DMS114 treated with DMSO at 0.1 percent for 48 hours (cell line): ENCODE measurements around the gene SNAP47.
"Not testable (repeated sequence)": the region's sequence is repeated elsewhere in the genome, so short reads cannot be mapped to it uniquely, and the experiment has no call there.

Experiments
- DNase-seq: peaks from one replicate; lab custom pipeline; 2025; ENCODE audit not compliant: unreplicated experiment; lab: John Stamatoyannopoulos, UW

Gene SNAP47

DNA sequence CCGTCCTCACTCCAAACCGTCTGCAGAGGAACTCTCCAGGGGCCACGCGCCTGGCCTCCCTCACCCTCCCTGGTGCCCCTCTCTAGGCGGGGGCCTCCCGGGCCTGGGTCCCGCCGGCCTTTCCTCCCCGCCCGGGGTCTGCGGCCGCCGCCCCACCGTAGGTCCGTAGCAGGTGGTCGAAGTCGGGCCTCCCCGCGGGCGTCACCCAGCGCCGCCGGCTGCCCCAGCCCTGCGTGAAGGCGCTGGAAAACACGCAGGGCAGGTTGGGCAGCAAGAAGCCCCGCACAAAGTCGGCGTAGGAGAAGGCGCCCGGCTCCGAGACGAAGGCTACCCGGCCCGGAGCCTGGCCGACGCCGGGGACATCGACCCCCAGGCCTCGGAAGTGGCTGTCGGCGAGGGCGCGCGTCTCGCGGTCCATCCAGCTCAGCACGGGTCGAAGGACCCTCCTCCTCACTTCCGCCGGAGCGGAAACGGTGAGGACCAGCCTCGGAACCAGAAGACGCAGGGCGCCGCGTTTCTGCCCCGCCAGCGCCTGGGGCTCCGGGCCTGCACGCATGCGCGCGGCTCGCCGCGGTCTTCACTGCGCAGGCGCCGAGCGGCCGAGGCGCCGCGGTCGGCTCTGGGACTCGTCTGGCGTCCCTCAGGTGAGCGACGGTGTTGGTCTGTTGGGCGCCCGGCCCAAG is at the start of gene SNAP47, which contains the start of gene JMJD4:
SNAP47 (plus strand) TSS at position 580 of the 683 bp plus-strand sequence. CDS start 12,302 bp downstream, outside the sequence.
JMJD4 (minus strand) TSS at position 447 of the 683 bp plus-strand sequence; CDS start at position 418, 29 bp downstream.
- peak; percentile 73 for DNase-seq

- DNase-seq: no peak
Measured at GRCh38 chr1:227685807-227686206, 49.4 kb upstream of the SNAP47 start.

GRCh38 chr1:227697321-227697864 is 37.8 kb upstream of the SNAP47 start:
- DNase-seq: no peak

- not testable (repeated sequence) for DNase-seq
Measured at GRCh38 chr1:227701631-227702030, 33.6 kb upstream of the SNAP47 start.

DNA sequence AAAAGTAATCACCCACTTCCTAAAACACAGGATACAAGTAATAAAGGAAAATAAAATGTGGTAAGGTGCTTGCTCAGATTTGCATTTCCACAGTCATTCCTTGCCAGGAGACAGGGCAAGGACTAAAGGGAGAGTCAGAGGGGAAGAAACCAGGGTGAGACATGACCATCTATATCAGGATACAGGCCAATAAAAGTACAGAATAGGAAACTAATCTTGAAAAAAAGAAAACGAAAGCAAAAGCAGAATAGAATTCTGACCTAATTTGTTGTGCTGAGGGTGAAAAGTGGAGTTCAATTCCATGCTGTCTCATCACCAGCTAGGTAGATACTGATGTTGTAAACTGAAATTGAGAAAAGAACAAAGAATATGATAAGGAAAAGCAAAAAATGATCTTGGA is 27.4 kb upstream of the SNAP47 start:
- no peak for DNase-seq

- no peak for DNase-seq
Measured at GRCh38 chr1:227709451-227709850, 25.8 kb upstream of the SNAP47 start.

GRCh38 chr1:227710474-227710873 is 24.8 kb upstream of the SNAP47 start:
- DNase-seq: not testable (repeated sequence)

GRCh38 chr1:227712648-227713047 is 22.6 kb upstream of the SNAP47 start:
- DNase-seq: no peak

DNA sequence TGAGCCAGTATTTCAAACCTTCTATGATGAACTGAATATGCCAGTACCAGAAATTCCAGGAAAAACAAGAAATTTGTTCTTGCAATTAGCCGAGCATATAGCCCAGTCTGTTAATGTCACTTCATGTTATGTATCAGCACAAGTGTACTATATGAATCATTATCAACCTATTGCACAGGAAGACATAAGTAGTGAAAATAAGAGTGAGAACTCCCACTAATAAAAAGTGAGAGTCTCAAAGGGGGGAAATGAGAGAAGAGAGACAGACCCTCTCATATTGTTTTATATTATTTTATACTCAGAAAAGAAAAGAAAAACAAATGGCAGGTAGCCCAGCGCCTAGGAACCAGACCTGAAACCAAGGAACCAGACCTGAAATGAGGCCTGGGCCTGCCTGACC is 16.3 kb upstream of the SNAP47 start:
- no peak for DNase-seq

DNA sequence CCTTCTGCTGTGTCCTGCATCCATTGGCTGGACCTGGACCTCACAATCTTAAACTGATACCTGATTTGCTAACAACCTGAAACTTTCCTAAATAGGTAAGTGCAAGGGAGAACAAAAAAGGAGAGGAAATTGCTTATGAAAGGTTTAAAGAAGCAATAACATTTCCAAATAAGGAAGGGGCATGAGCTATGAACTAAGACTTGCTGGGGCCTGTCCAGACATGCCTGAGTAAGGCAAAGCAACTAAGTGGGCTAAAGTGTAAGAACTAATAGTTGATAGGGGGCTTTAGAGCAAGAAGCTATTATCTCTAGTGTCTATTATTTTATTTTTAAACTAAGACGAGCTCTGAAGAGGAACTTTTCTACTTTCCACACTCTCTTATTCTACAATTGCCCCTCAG is 11.8 kb upstream of the SNAP47 start:
- DNase-seq: no peak

- no peak for DNase-seq
Measured at GRCh38 chr1:227725046-227725445, 10.2 kb upstream of the SNAP47 start.

GRCh38 chr1:227726318-227726717 is 8.9 kb upstream of the SNAP47 start:
- no peak for DNase-seq

- DNase-seq: no peak
Measured at GRCh38 chr1:227726924-227727599, 8.2 kb upstream of the SNAP47 start.

DNA sequence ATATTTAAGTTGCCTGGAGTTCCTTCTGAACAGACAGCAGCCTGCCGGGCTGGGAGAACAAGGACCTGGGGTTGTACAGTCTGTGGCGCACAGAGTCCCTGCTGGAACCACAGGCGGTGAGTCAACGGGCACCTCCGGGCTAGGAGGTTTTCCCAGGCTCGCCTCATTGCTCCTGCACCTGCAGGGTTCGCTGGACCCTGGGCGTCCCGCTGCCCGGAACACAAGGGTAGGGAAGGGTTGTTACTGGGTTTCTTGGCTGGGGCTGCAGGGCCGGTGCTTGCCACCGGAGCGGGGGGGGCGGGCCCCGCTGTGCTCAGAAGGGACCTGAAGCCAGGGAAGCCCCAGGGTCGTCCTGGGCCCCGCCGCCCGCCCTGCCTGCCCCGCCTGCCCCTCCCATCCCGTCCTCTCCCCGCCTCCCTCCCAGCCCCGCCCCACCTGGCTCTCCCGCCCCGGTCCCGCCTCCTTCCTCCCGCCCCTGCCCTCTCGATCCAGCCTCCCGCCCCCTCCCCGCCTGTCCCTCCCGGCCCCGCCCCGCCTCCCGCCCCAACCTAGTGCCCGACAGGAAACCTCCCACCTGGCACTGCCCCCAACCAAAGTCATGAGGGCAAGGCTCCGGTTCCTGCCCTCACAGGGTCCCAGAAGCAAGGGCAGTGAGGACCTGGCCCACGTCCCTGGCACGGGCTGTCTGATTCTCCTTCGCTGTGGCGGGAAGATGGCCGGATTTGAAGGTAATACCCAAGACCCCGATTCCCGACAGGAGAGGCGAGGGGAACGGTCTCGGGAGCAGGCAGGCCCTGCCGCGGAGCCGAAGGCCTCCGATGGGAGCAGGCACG is 7.0 kb upstream of the SNAP47 start:
- DNase-seq: peak; percentile 30

- no peak for DNase-seq
Measured at GRCh38 chr1:227728892-227729143, 6.4 kb upstream of the SNAP47 start.

GRCh38 chr1:227729144-227729880 is 5.9 kb upstream of the SNAP47 start:
- DNase-seq: no peak

GRCh38 chr1:227729881-227730629 is 5.2 kb upstream of the SNAP47 start:
- DNase-seq: peak; percentile 37

- no peak for DNase-seq
Measured at GRCh38 chr1:227730630-227731151, 4.5 kb upstream of the SNAP47 start.

DNA sequence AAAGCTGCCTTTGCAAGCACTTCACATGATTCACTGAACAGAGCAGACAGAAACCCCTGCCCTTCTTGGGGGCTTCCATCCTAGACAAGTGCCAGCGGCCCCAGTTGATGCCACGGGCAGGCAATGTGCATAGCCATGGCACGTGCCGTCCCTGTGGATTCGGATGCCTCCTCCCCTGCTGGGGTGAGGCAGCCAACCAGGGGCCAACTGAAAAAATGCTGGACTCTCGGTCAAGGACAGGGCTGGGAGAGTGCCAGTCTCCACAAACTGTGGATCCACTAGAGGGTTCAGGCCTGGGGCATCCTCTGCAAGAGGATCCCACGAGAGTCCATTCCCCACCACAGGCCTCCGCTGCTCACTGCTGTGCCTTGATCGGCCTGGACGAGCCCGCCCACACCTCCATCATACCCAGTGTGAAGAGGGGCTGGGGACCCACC is 4.0 kb upstream of the SNAP47 start:
- DNase-seq: no peak
